ENCODE results near the gene S100A8. TPM values are rescaled to one million over a fixed set of nuclear protein-coding genes. Genes with fewer than 3 reads are reported as not detected.

Gene S100A8
- total RNA-seq, 1 donor from 2014 or later: not detected

GRCh38 chr1:153429266-153430165, 38.6 kb upstream of the S100A8 start:
- peaks cover 70% of the 10 kb centered on the region for H3K27me3 Mint-ChIP-seq (ENCODE audit: low read depth, unreplicated experiment)
- Histone ChIP-seq H3K36me3 (ENCODE audit: insufficient read depth, low read length) (no peaks in the 10 kb centered on the region), H3K9me3 (ENCODE audit: insufficient read depth, low read depth, low read length) (no peaks in the 10 kb centered on the region), H3K27ac (ENCODE audit: low read depth, low read length) (no peak overlapping the region), H3K27me3 (ENCODE audit: insufficient read depth, low read length) (no peaks in the 10 kb centered on the region), H3K4me3 (ENCODE audit: insufficient read depth, low read depth, low read length) (no peak overlapping the region), H3K4me2 (ENCODE audit: low read length) (no peak overlapping the region), H3K79me2 (ENCODE audit: insufficient read depth, low read length) (no peaks in the 10 kb centered on the region), H3K4me1 (ENCODE audit: insufficient read depth, low read length) (no peaks in the 10 kb centered on the region), H3K9ac (ENCODE audit: low read length) (no peak overlapping the region), H2AFZ (ENCODE audit: low read depth, low read length) (no peak overlapping the region), H4K20me1 (ENCODE audit: insufficient read depth, low read length) (no peaks in the 10 kb centered on the region)
- no peaks in the 10 kb centered on the region for H3K36me3 Mint-ChIP-seq (ENCODE audit: low read depth, unreplicated experiment)
- FAIRE-seq (no peak), DNase-seq (ENCODE audit: low read depth) (no peak)
- H3K9me3 Mint-ChIP-seq (ENCODE audit: unreplicated experiment): peaks cover 1% of the 10 kb centered on the region
- no peak overlapping the region for H3K4me3 Mint-ChIP-seq (ENCODE audit: unreplicated experiment)
- TF ChIP-seq CTCF (IDR thresholded peaks at IDR 0.05; ENCODE audit: insufficient read depth, low read depth, low read length): no peak
- H3K4me1 Mint-ChIP-seq (ENCODE audit: low read depth, unreplicated experiment): no peaks in the 10 kb centered on the region
- no peak overlapping the region for H3K27ac Mint-ChIP-seq (ENCODE audit: unreplicated experiment)

- FAIRE-seq (no peak), DNase-seq (ENCODE audit: low read depth) (no peak)
- peaks cover 74% of the 10 kb centered on the region for H3K27me3 Mint-ChIP-seq (ENCODE audit: low read depth, unreplicated experiment)
- no peaks in the 10 kb centered on the region for H3K36me3 Mint-ChIP-seq (ENCODE audit: low read depth, unreplicated experiment)
- Histone ChIP-seq H3K4me2 (ENCODE audit: low read length) (no peak overlapping the region), H3K9me3 (ENCODE audit: insufficient read depth, low read depth, low read length) (no peaks in the 10 kb centered on the region), H3K79me2 (ENCODE audit: insufficient read depth, low read length) (no peaks in the 10 kb centered on the region), H3K27me3 (ENCODE audit: insufficient read depth, low read length) (no peaks in the 10 kb centered on the region), H3K4me1 (ENCODE audit: insufficient read depth, low read length) (no peaks in the 10 kb centered on the region), H3K4me3 (ENCODE audit: insufficient read depth, low read depth, low read length) (no peak overlapping the region), H3K27ac (ENCODE audit: low read depth, low read length) (no peak overlapping the region), H4K20me1 (ENCODE audit: insufficient read depth, low read length) (no peaks in the 10 kb centered on the region), H3K36me3 (ENCODE audit: insufficient read depth, low read length) (no peaks in the 10 kb centered on the region), H3K9ac (ENCODE audit: low read length) (no peak overlapping the region), H2AFZ (ENCODE audit: low read depth, low read length) (no peak overlapping the region)
- H3K4me1 Mint-ChIP-seq (ENCODE audit: low read depth, unreplicated experiment): no peaks in the 10 kb centered on the region
- H3K27ac Mint-ChIP-seq (ENCODE audit: unreplicated experiment): no peak overlapping the region
- H3K4me3 Mint-ChIP-seq (ENCODE audit: unreplicated experiment): no peak overlapping the region
- TF ChIP-seq EZH2 (IDR thresholded peaks at IDR 0.05; ENCODE audit: insufficient read depth, low read length) (no peak), CTCF (IDR thresholded peaks at IDR 0.05; ENCODE audit: insufficient read depth, low read depth, low read length) (no peak)
- H3K9me3 Mint-ChIP-seq (ENCODE audit: unreplicated experiment): peaks cover 1% of the 10 kb centered on the region
Measured at GRCh38 chr1:153428791-153429190, 37.9 kb upstream of the S100A8 start.

GRCh38 chr1:153428073-153428638, 37.3 kb upstream of the S100A8 start:
- Histone ChIP-seq H3K79me2 (ENCODE audit: insufficient read depth, low read length) (no peaks in the 10 kb centered on the region), H3K27ac (ENCODE audit: low read depth, low read length) (no peak overlapping the region), H3K36me3 (ENCODE audit: insufficient read depth, low read length) (no peaks in the 10 kb centered on the region), H3K4me3 (ENCODE audit: insufficient read depth, low read depth, low read length) (no peak overlapping the region), H3K27me3 (ENCODE audit: insufficient read depth, low read length) (no peaks in the 10 kb centered on the region), H3K9ac (ENCODE audit: low read length) (no peak overlapping the region), H2AFZ (ENCODE audit: low read depth, low read length) (no peak overlapping the region), H3K4me1 (ENCODE audit: insufficient read depth, low read length) (no peaks in the 10 kb centered on the region), H3K4me2 (ENCODE audit: low read length) (no peak overlapping the region), H3K9me3 (ENCODE audit: insufficient read depth, low read depth, low read length) (no peaks in the 10 kb centered on the region), H4K20me1 (ENCODE audit: insufficient read depth, low read length) (no peaks in the 10 kb centered on the region)
- H3K27me3 Mint-ChIP-seq (ENCODE audit: low read depth, unreplicated experiment): peaks cover 67% of the 10 kb centered on the region
- H3K9me3 Mint-ChIP-seq (ENCODE audit: unreplicated experiment): peaks cover 1% of the 10 kb centered on the region
- H3K27ac Mint-ChIP-seq (ENCODE audit: unreplicated experiment): no peak overlapping the region
- no peaks in the 10 kb centered on the region for H3K36me3 Mint-ChIP-seq (ENCODE audit: low read depth, unreplicated experiment)
- DNase-seq (ENCODE audit: low read depth) (no peak), FAIRE-seq (no peak)
- no peaks in the 10 kb centered on the region for H3K4me1 Mint-ChIP-seq (ENCODE audit: low read depth, unreplicated experiment)
- TF ChIP-seq CTCF (IDR thresholded peaks at IDR 0.05; ENCODE audit: insufficient read depth, low read depth, low read length): no peak
- TF ChIP-seq EZH2 (IDR thresholded peaks at IDR 0.05; ENCODE audit: insufficient read depth, low read length): no peak
- no peak overlapping the region for H3K4me3 Mint-ChIP-seq (ENCODE audit: unreplicated experiment)
